HUES48 (cell line): ENCODE results near the gene VPS25.

Experiments used
- H3K27ac ChIP-seq: one replicate; pipeline ENCODE4 v1.7.0; 2013; ENCODE audit warnings: low read depth, low read length, inconsistent platforms
- H3K27me3 ChIP-seq: 2 replicates; pipeline ENCODE4 v1.6.1; 2013; ENCODE audit warnings: mild to moderate bottlenecking, low read length; ENCODE audit not compliant: control insufficient read depth, insufficient read depth
- H3K36me3 ChIP-seq: 2 replicates; pipeline ENCODE4 v1.6.1; 2013; ENCODE audit warnings: low read length; ENCODE audit not compliant: control insufficient read depth, insufficient read depth
- H3K4me1 ChIP-seq: 2 replicates; pipeline ENCODE4 v1.6.1; 2013; ENCODE audit warnings: mild to moderate bottlenecking, low read length; ENCODE audit not compliant: control insufficient read depth, insufficient read depth
- H3K4me3 ChIP-seq: 2 replicates; pipeline ENCODE4 v1.5.1; 2013; ENCODE audit warnings: mild to moderate bottlenecking, low read depth, low read length
- H3K9ac ChIP-seq: 2 replicates; pipeline ENCODE4 v1.6.1; 2013; ENCODE audit warnings: mild to moderate bottlenecking, low read depth, low read length, moderate library complexity
- H3K9me3 ChIP-seq: 2 replicates; pipeline ENCODE4 v1.6.1; 2013; ENCODE audit warnings: low read length; ENCODE audit not compliant: control insufficient read depth, insufficient read depth

VPS25 gene

DNA sequence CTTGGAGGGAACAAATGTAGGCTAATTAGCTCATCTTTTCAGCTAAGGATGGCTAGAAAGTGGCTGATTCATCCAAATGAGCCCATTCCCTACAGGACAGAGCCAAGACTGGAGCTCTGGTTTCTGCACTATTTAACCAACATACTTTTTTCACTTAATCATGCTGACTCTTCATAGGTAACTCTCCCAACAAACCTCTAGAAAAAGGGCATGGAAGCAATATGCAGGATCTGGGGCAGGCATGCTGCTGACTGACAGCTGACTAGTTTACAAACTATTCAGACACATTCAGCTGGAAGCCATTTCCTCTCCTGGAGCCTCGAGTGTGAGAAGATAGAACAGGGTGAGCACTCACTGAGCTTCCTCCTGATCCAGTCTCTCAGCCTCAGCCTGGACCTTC, 44.6 kb downstream of the VPS25 start:
- Histone ChIP-seq H3K27me3 (no peaks in the 10 kb centered on the region), H3K27ac (no peak overlapping the region), H3K36me3 (peaks cover 77% of the 10 kb centered on the region), H3K9ac (no peak overlapping the region), H3K4me1 (no peaks in the 10 kb centered on the region), H3K4me3 (no peak overlapping the region), H3K9me3 (no peaks in the 10 kb centered on the region)

DNA sequence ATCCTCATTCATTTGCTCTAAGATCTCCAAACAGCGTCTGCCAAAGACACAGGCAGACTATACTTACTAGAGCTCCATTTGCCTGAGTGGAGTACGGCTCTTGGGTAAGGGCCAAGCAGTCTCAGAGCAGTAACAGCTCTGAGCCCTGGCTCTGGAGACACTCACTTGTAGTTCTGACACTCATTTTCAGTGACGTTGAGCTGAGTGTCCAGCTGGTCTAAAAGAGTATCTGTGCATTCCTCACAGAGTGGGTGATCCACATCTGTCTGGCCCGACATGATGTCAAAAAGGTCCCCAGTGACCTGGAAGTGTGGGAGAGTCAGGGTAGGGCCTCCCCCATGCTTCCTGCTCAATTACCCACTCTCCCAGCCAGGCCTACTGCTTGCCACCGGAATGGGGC, 45.1 kb downstream of the VPS25 start:
- Histone ChIP-seq H3K27me3 (no peaks in the 10 kb centered on the region), H3K27ac (no peak overlapping the region), H3K4me1 (no peaks in the 10 kb centered on the region), H3K36me3 (peaks cover 77% of the 10 kb centered on the region), H3K9ac (no peak overlapping the region), H3K4me3 (no peak overlapping the region), H3K9me3 (no peaks in the 10 kb centered on the region)

DNA sequence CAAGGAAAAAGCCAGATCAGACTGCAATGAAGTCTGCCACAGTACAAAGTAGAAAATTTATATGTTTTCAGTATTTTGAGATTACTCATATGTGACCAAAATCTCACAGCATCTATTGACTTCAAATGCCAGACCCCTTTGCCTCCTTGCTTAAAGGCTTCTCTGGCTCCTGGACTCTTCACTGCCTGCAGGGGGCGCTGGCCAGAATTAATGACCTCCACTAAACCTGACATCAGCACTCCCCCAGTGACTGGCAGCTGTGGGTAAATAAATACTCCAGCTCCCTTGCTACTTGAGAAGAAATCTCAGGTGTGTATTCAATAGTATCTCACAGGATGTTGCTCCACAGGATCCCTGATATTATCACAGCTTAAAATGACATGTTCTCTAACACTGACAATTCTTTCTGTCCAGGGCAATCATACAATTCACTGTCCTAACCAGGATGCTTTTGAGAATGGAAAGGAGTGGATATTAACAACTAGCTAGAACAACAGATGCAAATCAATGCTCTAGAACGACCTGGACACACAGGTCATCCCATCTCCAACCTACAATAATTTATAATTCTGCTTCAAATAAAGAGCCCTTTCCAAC, 46.8 kb downstream of the VPS25 start:
- Histone ChIP-seq H3K4me1 (no peaks in the 10 kb centered on the region), H3K4me3 (no peak overlapping the region), H3K27me3 (no peaks in the 10 kb centered on the region), H3K27ac (no peak overlapping the region), H3K9me3 (no peaks in the 10 kb centered on the region), H3K36me3 (peaks cover 60% of the 10 kb centered on the region), H3K9ac (no peak overlapping the region)

DNA sequence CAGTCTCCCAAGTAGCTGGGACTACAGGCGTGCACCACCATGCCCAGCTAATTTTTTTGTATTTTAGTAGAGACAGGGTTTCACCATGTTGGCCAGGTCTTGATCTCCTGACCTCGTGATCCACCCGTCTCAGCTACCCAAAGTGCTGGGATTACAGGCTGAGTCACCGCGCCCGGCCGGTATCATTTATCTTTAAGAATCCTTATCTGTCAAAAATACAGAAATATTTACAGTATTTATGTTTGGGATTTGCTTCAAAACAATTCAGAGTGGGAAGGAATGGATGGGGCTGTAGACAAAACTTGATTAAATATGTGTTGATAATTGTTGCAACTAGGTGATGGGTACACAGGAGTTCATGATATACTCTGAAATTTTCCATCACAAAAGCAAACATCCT, 47.9 kb downstream of the VPS25 start:
- Histone ChIP-seq H3K9ac (no peak overlapping the region), H3K4me3 (no peak overlapping the region), H3K27me3 (no peaks in the 10 kb centered on the region), H3K9me3 (no peaks in the 10 kb centered on the region), H3K27ac (no peak overlapping the region), H3K4me1 (no peaks in the 10 kb centered on the region), H3K36me3 (peaks cover 49% of the 10 kb centered on the region)

DNA sequence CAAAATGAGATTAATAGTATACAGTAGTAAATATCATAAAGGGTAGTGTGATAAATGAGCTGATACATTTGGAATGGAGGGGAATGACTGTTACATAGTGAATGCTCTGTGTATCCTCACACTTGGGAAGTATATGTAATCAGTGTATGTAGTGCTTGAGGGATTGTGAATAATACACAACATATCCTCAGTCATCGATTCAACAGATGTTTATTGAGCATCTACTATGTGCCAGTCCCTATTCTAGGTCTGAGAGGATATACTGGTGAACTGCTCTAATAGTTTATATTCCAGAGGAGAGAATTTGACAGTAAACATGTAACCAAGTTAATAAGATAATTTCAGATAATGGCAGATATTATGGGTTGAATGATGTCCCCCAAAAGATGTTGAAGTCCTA, 54.2 kb downstream of the VPS25 start:
- Histone ChIP-seq H3K4me1 (peaks cover 3% of the 10 kb centered on the region; the same call in 1 of the 2 replicates), H3K4me3 (no peak overlapping the region), H3K27ac (no peak overlapping the region), H3K36me3 (no peaks in the 10 kb centered on the region), H3K9ac (no peak overlapping the region), H3K9me3 (no peaks in the 10 kb centered on the region), H3K27me3 (0 out of 2 replicates have a peak, but pooled peaks cover 9% of the 10 kb centered on the region)
